H9 (cell line): ENCODE measurements around the gene ARPC5. TPM values are rescaled to one million over a fixed set of nuclear protein-coding genes. Genes with fewer than 3 reads are reported as not detected.

Experiments used
- DNase-seq: peaks from one replicate; pipeline ENCODE4 v3.0.0-alpha.2; 2017
- H2AFZ ChIP-seq: one replicate; pipeline ENCODE4 v1.6.1; 2013; ENCODE audit warnings: mild to moderate bottlenecking, low read length, control low read depth, moderate library complexity
- H2AK5ac ChIP-seq: 2 replicates; pipeline ENCODE4 v1.6.1; 2013; ENCODE audit warnings: low read length, control low read depth, mixed read lengths; ENCODE audit not compliant: insufficient read length
- H2BK120ac ChIP-seq: one replicate; pipeline ENCODE4 v1.6.1; 2013; ENCODE audit warnings: low read depth, mild to moderate bottlenecking, low read length, control low read depth, inconsistent platforms; ENCODE audit not compliant: poor library complexity, severe bottlenecking
- H2BK12ac ChIP-seq: 2 replicates; pipeline ENCODE4 v1.6.1; 2013; ENCODE audit warnings: low read length, control low read depth, mixed read lengths, low read depth; ENCODE audit not compliant: insufficient read length
- H2BK15ac ChIP-seq: 2 replicates; pipeline ENCODE4 v1.6.1; 2013; ENCODE audit warnings: low read depth, low read length, control low read depth
- H2BK20ac ChIP-seq: one replicate; pipeline ENCODE4 v1.6.1; 2013; ENCODE audit warnings: low read depth, mild to moderate bottlenecking, low read length, control low read depth, inconsistent platforms; ENCODE audit not compliant: poor library complexity, severe bottlenecking
- H2BK5ac ChIP-seq: 2 replicates; pipeline ENCODE4 v1.6.1; 2013; ENCODE audit warnings: low read length, control low read depth, mixed read lengths; ENCODE audit not compliant: insufficient read length
- H3K14ac ChIP-seq: 2 replicates; pipeline ENCODE4 v1.6.1; 2013; ENCODE audit warnings: low read length, control low read depth; ENCODE audit not compliant: insufficient read depth
- H3K18ac ChIP-seq: 2 replicates; pipeline ENCODE4 v1.6.1; 2013; ENCODE audit warnings: low read depth, mild to moderate bottlenecking, mixed read lengths, low read length, control low read depth; ENCODE audit not compliant: insufficient read length
- H3K23ac ChIP-seq: 2 replicates; pipeline ENCODE4 v1.6.1; 2013; ENCODE audit warnings: low read length, control low read depth, mixed read lengths, low read depth; ENCODE audit not compliant: insufficient read length
- H3K23me2 ChIP-seq: 2 replicates; pipeline ENCODE4 v1.6.1; 2013; ENCODE audit warnings: low read depth, mild to moderate bottlenecking, mixed read lengths, low read length, control low read depth; ENCODE audit not compliant: insufficient read length, poor library complexity, severe bottlenecking
- H3K27ac ChIP-seq: 2 replicates; pipeline ENCODE4 v1.5.1; 2013; ENCODE audit warnings: low read length, control low read depth, mixed read lengths, low read depth; ENCODE audit not compliant: insufficient read length
- H3K27me3 ChIP-seq: 2 replicates; pipeline ENCODE4 v1.6.1; 2013; ENCODE audit warnings: low read length, control low read depth, inconsistent platforms; ENCODE audit not compliant: insufficient read depth
- H3K4ac ChIP-seq: 2 replicates; pipeline ENCODE4 v1.6.1; 2013; ENCODE audit warnings: low read depth, mild to moderate bottlenecking, control low read depth, inconsistent platforms, low read length, moderate library complexity
- H3K4me1 ChIP-seq: 2 replicates; pipeline ENCODE4 v1.6.1; 2013; ENCODE audit warnings: low read length, control low read depth, inconsistent platforms; ENCODE audit not compliant: insufficient read depth
- H3K4me2 ChIP-seq: 2 replicates; pipeline ENCODE4 v1.6.1; 2013; ENCODE audit warnings: low read length, control low read depth, mixed read lengths; ENCODE audit not compliant: insufficient read length, insufficient read depth
- H3K56ac ChIP-seq: 2 replicates; pipeline ENCODE4 v1.6.1; 2013; ENCODE audit warnings: low read depth, mild to moderate bottlenecking, mixed read lengths, low read length, control low read depth; ENCODE audit not compliant: insufficient read length
- H3K79me1 ChIP-seq: 2 replicates; pipeline ENCODE4 v1.6.1; 2013; ENCODE audit warnings: low read depth, mild to moderate bottlenecking, moderate library complexity, low read length, control low read depth, inconsistent platforms; ENCODE audit not compliant: insufficient read depth, poor library complexity, severe bottlenecking
- H3K79me2 ChIP-seq: 2 replicates; pipeline ENCODE4 v1.6.1; 2013; ENCODE audit warnings: low read length, control low read depth, inconsistent platforms; ENCODE audit not compliant: insufficient read depth
- H3K9ac ChIP-seq: 2 replicates; pipeline ENCODE4 v1.6.1; 2013; ENCODE audit warnings: low read length, control low read depth, mixed read lengths; ENCODE audit not compliant: insufficient read length; ENCODE audit errors: extremely low read depth
- H3K9me3 ChIP-seq: one replicate; pipeline ENCODE4 v1.6.1; 2013; ENCODE audit warnings: low read depth, low read length, inconsistent platforms; ENCODE audit not compliant: control insufficient read depth
- H3T11ph ChIP-seq: one replicate; pipeline ENCODE4 v1.6.1; 2013; ENCODE audit warnings: mild to moderate bottlenecking, low read length, control low read depth, inconsistent platforms
- H4K20me1 ChIP-seq: one replicate; pipeline ENCODE4 v1.6.1; 2013; ENCODE audit not compliant: control insufficient read depth, insufficient read length, insufficient read depth
- H4K5ac ChIP-seq: 2 replicates; pipeline ENCODE4 v1.6.1; 2013; ENCODE audit warnings: low read depth, mild to moderate bottlenecking, mixed read lengths, low read length, control low read depth; ENCODE audit not compliant: insufficient read length
- H4K8ac ChIP-seq: replicated peaks from 2 replicates; pipeline ENCODE4 v1.6.1; 2013; ENCODE audit warnings: low read length, control low read depth, mixed read lengths, low read depth; ENCODE audit not compliant: insufficient read length
- H4K91ac ChIP-seq: 2 replicates; pipeline ENCODE4 v1.6.1; 2013; ENCODE audit warnings: low read depth, mild to moderate bottlenecking, moderate library complexity, mixed read lengths, low read length, control low read depth; ENCODE audit not compliant: insufficient read length
- H3K27ac Mint-ChIP-seq, 3 experiments: 2 replicates in 2 of 3; 3 replicates in 1 of 3; pipeline ENCODE4 v1.8.0; 2020 to 2021; ENCODE audit warnings: mixed read lengths in 3 of 3, mild to moderate bottlenecking in 1 of 3, moderate library complexity in 1 of 3
- H3K27me3 Mint-ChIP-seq: 2 replicates; pipeline ENCODE4 v1.8.0; 2021; ENCODE audit warnings: low read depth, mild to moderate bottlenecking, moderate library complexity, mixed read lengths
- H3K36me3 Mint-ChIP-seq, 3 experiments: 2 replicates in 2 of 3; 3 replicates in 1 of 3; pipeline ENCODE4 v1.8.0; 2020 to 2021; ENCODE audit warnings: low read depth in 3 of 3, mixed read lengths in 3 of 3; ENCODE audit not compliant: insufficient read depth in 1 of 3
- H3K4me1 Mint-ChIP-seq, 2 experiments: 2 replicates each; pipeline ENCODE4 v1.8.0; 2020; ENCODE audit warnings: mixed read lengths in 2 of 2
- H3K4me3 Mint-ChIP-seq, 2 experiments: 2 replicates in 1 of 2; 3 replicates in 1 of 2; pipeline ENCODE4 v1.8.0; 2020 to 2021; ENCODE audit warnings: mild to moderate bottlenecking in 2 of 2, mixed read lengths in 2 of 2, moderate library complexity in 1 of 2
- H3K9me3 Mint-ChIP-seq, 2 experiments: 2 replicates in 1 of 2; 3 replicates in 1 of 2; pipeline ENCODE4 v1.8.0; 2020; ENCODE audit warnings: mild to moderate bottlenecking in 2 of 2, mixed read lengths in 2 of 2, moderate library complexity in 1 of 2
- CTCF ChIP-seq: fragments of 200-600 bp; sonication (generic); conservative IDR thresholded peaks from 3 replicates; pipeline ENCODE4 v1.8.0; 2021; ENCODE audit warnings: antibody characterized with exemption, mild to moderate bottlenecking
- WGBS: extraction: QIAGEN DNeasy Blood & Tissue Kit; methylation state at CpG from one replicate; pipeline ENCODE4 v1.1.7; 2013; ENCODE audit warnings: missing lambda C conversion rate, low lambda C conversion rate, mixed read lengths; ENCODE audit not compliant: insufficient read length; ENCODE audit errors: extremely low coverage; 5-methylcytosine and 5-hydroxymethylcytosine counted together
- total RNA-seq: library from RNA; stranded (reverse); gene quantifications from 2 replicates; pipeline ENCODE4 v1.2.1, GENCODE V29; 2021

ARPC5 gene
- total RNA-seq, 1 experiment from 2014 or later: 67.7 TPM

GRCh38 chr1:183600634-183601033 is 34.9 kb downstream of the ARPC5 start:
- Mint-ChIP-seq H3K27me3 (no peaks in the 10 kb centered on the region; the same call in none of the 2 replicates), H3K9me3 (no peaks in the 10 kb centered on the region), H3K4me1 (no peaks in the 10 kb centered on the region), H3K27ac (no peak overlapping the region), H3K36me3 (no peaks in the 10 kb centered on the region), H3K4me3 (no peak overlapping the region)
- Histone ChIP-seq H3T11ph (no peak overlapping the region), H3K18ac (no peak overlapping the region), H2BK12ac (no peak overlapping the region), H3K4me2 (no peak overlapping the region), H3K14ac (no peak overlapping the region), H4K8ac (no peak overlapping the region), H4K5ac (no peak overlapping the region), H2AFZ (no peak overlapping the region), H3K79me2 (no peaks in the 10 kb centered on the region), H2BK120ac (no peak overlapping the region), H3K4ac (no peak overlapping the region), H3K27ac (no peak overlapping the region), H2BK20ac (no peak overlapping the region), H2AK5ac (no peak overlapping the region), H3K23ac (no peak overlapping the region), H3K9me3 (no peaks in the 10 kb centered on the region), H3K79me1 (no peaks in the 10 kb centered on the region), H3K4me1 (no peaks in the 10 kb centered on the region), H3K23me2 (no peaks in the 10 kb centered on the region), H3K56ac (no peak overlapping the region), H2BK5ac (no peak overlapping the region), H3K9ac (no peak overlapping the region), H4K91ac (no peak overlapping the region), H4K20me1 (no peaks in the 10 kb centered on the region), H2BK15ac (no peak overlapping the region), H3K27me3 (no peaks in the 10 kb centered on the region; the same call in 1 of the 2 replicates)
- WGBS: no CpG with 5 or more reads among the region's 3 CpGs
- DNase-seq: no peak
- no peak for TF ChIP-seq CTCF
